Measurements from ENCODE around the gene HTRA3. TPM values are rescaled to one million over a fixed set of nuclear protein-coding genes. Genes with fewer than 3 reads are reported as not detected.

Gene HTRA3
- total RNA-seq, 2 experiments from 2014 or later: not detected

GRCh38 chr4:8273450-8273849 lies 3.9 kb downstream of the HTRA3 start:
- Histone ChIP-seq H3K27me3 (ENCODE audit: control insufficient read depth in 1 of 2, insufficient read depth in 2 of 2, low read length in 2 of 2) (peaks cover 3 to 23% of the 10 kb centered on the region in 2 experiments), H3K36me3 (ENCODE audit: insufficient read depth, low read length) (no peaks in the 10 kb centered on the region), H3K27ac (ENCODE audit: low read depth in 1 of 2, low read length in 2 of 2) (no peak overlapping the region), H3K9me3 (ENCODE audit: control insufficient read depth in 1 of 2, insufficient read depth in 1 of 2, low read length in 2 of 2) (no peaks in the 10 kb centered on the region), H3K4me3 (ENCODE audit: low read length) (no peak overlapping the region), H3K4me1 (ENCODE audit: insufficient read depth, low read length) (no peaks in the 10 kb centered on the region)
- ChIA-PET POLR2A (no interaction called here), CTCF (interaction anchor here (0.7 kb wide), 1 partner anchor 971 kb away, joined by 3 read pairs; no protein-coding TSS in a partner anchor)
- no peak for ATAC-seq (ENCODE audit: poor library complexity)
- TF ChIP-seq CTCF (IDR thresholded peaks at IDR 0.05): no peak
- Mint-ChIP-seq H3K4me3 (no peak overlapping the region), H3K36me3 (ENCODE audit: low read depth) (no peaks in the 10 kb centered on the region), H3K9me3 (no peaks in the 10 kb centered on the region), H3K27me3 (peaks cover 36% of the 10 kb centered on the region), H3K4me1 (ENCODE audit: low read depth) (no peaks in the 10 kb centered on the region), H3K27ac (no peak overlapping the region)
- no peak for DNase-seq
- intact Hi-C loops (cut with DNase I, micrococcal nuclease): no loop called here

DNA sequence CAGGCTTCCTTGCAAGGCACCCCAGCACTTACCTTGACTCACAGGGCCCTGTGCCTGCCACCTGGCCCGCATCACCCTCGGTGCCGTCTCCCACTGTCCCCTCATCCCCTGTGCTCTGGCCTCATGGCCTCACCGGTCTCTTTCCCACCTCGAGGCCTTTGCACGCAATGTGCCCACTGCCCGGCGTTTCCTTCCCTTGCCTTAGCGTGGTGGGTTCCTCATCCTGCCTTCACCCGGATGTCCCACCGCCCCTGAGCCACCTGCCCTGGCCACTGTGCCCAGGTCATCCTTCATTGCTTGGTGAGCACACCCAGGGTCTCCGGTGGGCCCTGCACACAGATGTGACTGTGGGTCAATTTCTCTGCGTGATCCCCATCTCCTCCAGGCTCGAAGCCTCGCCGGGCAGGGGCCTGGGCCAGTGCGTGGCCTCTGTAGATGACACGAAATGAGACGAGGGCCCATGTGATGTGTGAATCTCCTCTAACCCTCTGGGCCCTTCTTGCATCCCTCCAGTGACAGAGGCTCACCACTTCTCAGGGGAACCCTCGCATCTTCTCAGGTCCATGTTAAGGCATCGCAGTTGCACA lies 4.6 kb downstream of the HTRA3 start:
- H3K27ac ChIP-seq (ENCODE audit: low read depth in 1 of 2, low read length in 2 of 2): no peak overlapping the region
- H3K27ac Mint-ChIP-seq: no peak overlapping the region
- no peaks in the 10 kb centered on the region for H3K9me3 ChIP-seq (ENCODE audit: control insufficient read depth in 1 of 2, insufficient read depth in 1 of 2, low read length in 2 of 2)
- ChIA-PET POLR2A (no interaction called here), CTCF (no interaction called here)
- no peak overlapping the region for H3K4me3 ChIP-seq (ENCODE audit: low read length)
- H3K36me3 ChIP-seq (ENCODE audit: insufficient read depth, low read length): no peaks in the 10 kb centered on the region
- H3K36me3 Mint-ChIP-seq (ENCODE audit: low read depth): no peaks in the 10 kb centered on the region
- H3K27me3 Mint-ChIP-seq: peaks cover 29% of the 10 kb centered on the region
- no peak for DNase-seq
- H3K4me1 Mint-ChIP-seq (ENCODE audit: low read depth): no peaks in the 10 kb centered on the region
- no peak for ATAC-seq (ENCODE audit: poor library complexity)
- H3K4me1 ChIP-seq (ENCODE audit: insufficient read depth, low read length): no peaks in the 10 kb centered on the region
- H3K9me3 Mint-ChIP-seq: no peaks in the 10 kb centered on the region
- TF ChIP-seq CTCF (IDR thresholded peaks at IDR 0.05): no peak
- H3K27me3 ChIP-seq (ENCODE audit: control insufficient read depth in 1 of 2, insufficient read depth in 2 of 2, low read length in 2 of 2): peaks cover 3 to 20% of the 10 kb centered on the region in 2 experiments
- intact Hi-C loops (cut with DNase I, micrococcal nuclease): no loop called here
- H3K4me3 Mint-ChIP-seq: no peak overlapping the region

GRCh38 chr4:8274765-8275547 lies 5.4 kb downstream of the HTRA3 start:
- H3K27me3 ChIP-seq (ENCODE audit: control insufficient read depth in 1 of 2, insufficient read depth in 2 of 2, low read length in 2 of 2): peaks cover 3 to 17% of the 10 kb centered on the region in 2 experiments
- no peak for ATAC-seq (ENCODE audit: poor library complexity)
- Mint-ChIP-seq H3K36me3 (ENCODE audit: low read depth) (no peaks in the 10 kb centered on the region), H3K27me3 (peaks cover 29% of the 10 kb centered on the region), H3K27ac (no peak overlapping the region), H3K4me1 (ENCODE audit: low read depth) (no peaks in the 10 kb centered on the region), H3K4me3 (no peak overlapping the region), H3K9me3 (no peaks in the 10 kb centered on the region)
- no peak for TF ChIP-seq CTCF (IDR thresholded peaks at IDR 0.05)
- CTCF ChIA-PET: no interaction called here
- no peak for DNase-seq
- H3K4me3 ChIP-seq (ENCODE audit: low read length): no peak overlapping the region
- H3K9me3 ChIP-seq (ENCODE audit: control insufficient read depth in 1 of 2, insufficient read depth in 1 of 2, low read length in 2 of 2): no peaks in the 10 kb centered on the region
- intact Hi-C loops (cut with DNase I, micrococcal nuclease): no loop called here
- H3K36me3 ChIP-seq (ENCODE audit: insufficient read depth, low read length): no peaks in the 10 kb centered on the region
- H3K4me1 ChIP-seq (ENCODE audit: insufficient read depth, low read length): no peaks in the 10 kb centered on the region
- POLR2A ChIA-PET: no interaction called here
- no peak overlapping the region for H3K27ac ChIP-seq (ENCODE audit: low read depth in 1 of 2, low read length in 2 of 2)
